OCI-LY7 (cell line): ENCODE measurements around the gene PTPRT. TPM values are rescaled to one million over a fixed set of nuclear protein-coding genes. Genes with fewer than 3 reads are reported as not detected.

Experiments used
- BruUV-seq: library from RNA; stranded (reverse); fragments of 400-500 nt; replicated peaks from 2 replicates; lab custom pipeline; 2021; lab: Mats Ljungman, UMichigan
- CTCF ChIA-PET: fragments of 300-600 bp; sonication (Branson Sonifier 250); formaldehyde crosslinking; loops from one replicate; lab custom pipeline; 2022; ENCODE audit warnings: antibody characterized with exemption; ENCODE audit not compliant: unreplicated experiment; lab: Charles Lee
- POLR2A ChIA-PET: fragments of 300-600 bp; sonication (Branson Sonifier 250); formaldehyde crosslinking; loops from one replicate; lab custom pipeline; 2022; ENCODE audit warnings: antibody characterized with exemption; lab: Charles Lee
- DNase-seq: peaks from one replicate; pipeline ENCODE4 v3.0.0-alpha.2; 2015; ENCODE audit warnings: low spot score
- H2AFZ ChIP-seq: fragments of 200-600 bp; sonication (generic), shearing (Covaris generic); 2 replicates; pipeline ENCODE4 v1.6.1; 2014; ENCODE audit warnings: mild to moderate bottlenecking, antibody characterized with exemption, low read length, moderate library complexity
- H3K27ac ChIP-seq: fragments of 200-600 bp; sonication (generic); 2 replicates; pipeline ENCODE4 v1.5.1; 2014; ENCODE audit warnings: mixed run types, low read depth, mild to moderate bottlenecking, moderate library complexity, low read length, inconsistent platforms; ENCODE audit not compliant: poor library complexity, severe bottlenecking
- H3K36me3 ChIP-seq: fragments of 200-600 bp; sonication (generic); 2 replicates; pipeline ENCODE4 v1.6.1; 2014; ENCODE audit warnings: mild to moderate bottlenecking, antibody characterized with exemption, low read length, moderate library complexity, mixed read lengths; ENCODE audit not compliant: insufficient read depth
- H3K4me1 ChIP-seq: fragments of 200-600 bp; sonication (generic); 2 replicates; pipeline ENCODE4 v1.5.1; 2014; ENCODE audit warnings: mild to moderate bottlenecking, low read length; ENCODE audit not compliant: insufficient read depth, poor library complexity, severe bottlenecking
- H3K4me2 ChIP-seq: fragments of 200-600 bp; sonication (generic); 2 replicates; pipeline ENCODE4 v1.6.1; 2014; ENCODE audit warnings: mild to moderate bottlenecking, low read length
- H3K4me3 ChIP-seq: fragments of 200-600 bp; sonication (generic); 2 replicates; pipeline ENCODE4 v1.5.1; 2014; ENCODE audit warnings: mild to moderate bottlenecking, low read depth, low read length; ENCODE audit not compliant: poor library complexity, severe bottlenecking
- H3K79me2 ChIP-seq: fragments of 200-600 bp; sonication (generic); 2 replicates; pipeline ENCODE4 v1.6.1; 2016; ENCODE audit warnings: low read depth, mild to moderate bottlenecking, low read length, moderate library complexity, mixed read lengths; ENCODE audit not compliant: insufficient read depth
- H3K9me2 ChIP-seq: fragments of 200-600 bp; sonication (generic); 2 replicates; pipeline ENCODE4 v1.6.1; 2016; ENCODE audit warnings: mild to moderate bottlenecking, low read length, mixed read lengths; ENCODE audit not compliant: insufficient read depth
- H3K9me3 ChIP-seq: fragments of 200-600 bp; sonication (generic); 2 replicates; pipeline ENCODE4 v1.6.1; 2014; ENCODE audit warnings: mild to moderate bottlenecking, mixed run types, low read length, mixed read lengths
- H4K20me1 ChIP-seq: fragments of 200-600 bp; sonication (generic); 2 replicates; pipeline ENCODE4 v1.6.1; 2014; ENCODE audit warnings: mild to moderate bottlenecking, antibody characterized with exemption, low read length, moderate library complexity, mixed read lengths; ENCODE audit not compliant: insufficient read depth
- EZH2phosphoT487 ChIP-seq: fragments of 200-600 bp; sonication (generic); IDR thresholded peaks from 2 replicates; pipeline ENCODE4 v1.6.1; 2018; ENCODE audit warnings: low read depth, borderline replicate concordance, mild to moderate bottlenecking, mixed run types, antibody characterized with exemption, low read length, moderate library complexity, mixed read lengths
- intact Hi-C: fragments of 100-400 bp; cut with micrococcal nuclease; formaldehyde crosslinking; loops from one replicate; pipeline ENCODE4 v1.10.0; 2022; ENCODE audit not compliant: unreplicated experiment
- total RNA-seq, 2 experiments: library from RNA; depleted of rRNA in 1 of 2; stranded (reverse); fragments of >200 nt in 1 of 2; shearing (Covaris generic) in 1 of 2; gene quantifications; 2 replicates each; pipeline ENCODE4 v1.2.3, GENCODE V29; 2014 to 2022
- TF ChIP-seq, protein P1 (sequence below): fragments of 200-600 bp; sonication (generic); conservative IDR thresholded peaks from 2 replicates; pipeline ENCODE4 v1.5.1; 2014; ENCODE audit warnings: mild to moderate bottlenecking, antibody characterized with exemption, low read length, moderate library complexity, mixed read lengths

PTPRT gene
- total RNA-seq, 2 experiments from 2014 or later: not detected

DNA sequence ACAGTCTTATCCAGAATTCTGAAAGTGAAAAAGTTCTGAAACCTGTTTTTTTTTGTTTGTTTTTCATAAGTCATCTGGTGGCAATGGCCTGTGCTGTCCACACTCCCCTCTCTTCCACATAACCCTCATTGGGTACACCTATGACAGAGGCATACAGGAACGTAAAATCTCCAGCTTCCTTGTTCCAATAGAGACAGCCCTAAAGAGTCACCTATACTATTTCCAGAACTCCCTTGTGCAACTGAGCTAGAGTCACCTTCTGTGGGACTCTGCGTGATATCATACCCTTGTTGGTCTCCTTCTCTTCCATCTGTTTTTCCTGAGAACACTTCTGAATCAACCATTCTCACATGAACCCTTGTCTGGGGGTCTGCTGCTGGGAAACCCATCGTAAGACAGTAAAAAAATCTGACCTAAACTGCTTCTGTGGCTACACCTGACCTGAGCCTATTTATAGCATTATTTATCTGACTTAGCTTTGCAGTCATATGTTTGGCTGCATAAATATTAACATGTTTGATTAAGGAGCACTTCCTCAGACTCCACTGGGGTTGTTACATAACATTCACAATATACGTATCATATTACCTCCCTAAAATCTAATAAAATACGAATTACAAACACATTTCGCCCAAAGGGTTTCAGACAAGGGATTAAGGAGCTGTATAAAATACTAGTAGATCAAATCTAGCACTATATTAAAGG, 151.9 kb downstream of the PTPRT start:
- Histone ChIP-seq H3K79me2 (no peaks in the 10 kb centered on the region), H3K4me1 (no peaks in the 10 kb centered on the region), H3K4me2 (no peak overlapping the region), H3K36me3 (no peaks in the 10 kb centered on the region), H4K20me1 (no peaks in the 10 kb centered on the region), H3K9me3 (no peaks in the 10 kb centered on the region), H2AFZ (no peak overlapping the region), H3K9me2 (no peaks in the 10 kb centered on the region), H3K4me3 (no peak overlapping the region), H3K27ac (no peak overlapping the region)
- no TSS peak for BruUV-seq
- TF ChIP-seq, protein P1, sequence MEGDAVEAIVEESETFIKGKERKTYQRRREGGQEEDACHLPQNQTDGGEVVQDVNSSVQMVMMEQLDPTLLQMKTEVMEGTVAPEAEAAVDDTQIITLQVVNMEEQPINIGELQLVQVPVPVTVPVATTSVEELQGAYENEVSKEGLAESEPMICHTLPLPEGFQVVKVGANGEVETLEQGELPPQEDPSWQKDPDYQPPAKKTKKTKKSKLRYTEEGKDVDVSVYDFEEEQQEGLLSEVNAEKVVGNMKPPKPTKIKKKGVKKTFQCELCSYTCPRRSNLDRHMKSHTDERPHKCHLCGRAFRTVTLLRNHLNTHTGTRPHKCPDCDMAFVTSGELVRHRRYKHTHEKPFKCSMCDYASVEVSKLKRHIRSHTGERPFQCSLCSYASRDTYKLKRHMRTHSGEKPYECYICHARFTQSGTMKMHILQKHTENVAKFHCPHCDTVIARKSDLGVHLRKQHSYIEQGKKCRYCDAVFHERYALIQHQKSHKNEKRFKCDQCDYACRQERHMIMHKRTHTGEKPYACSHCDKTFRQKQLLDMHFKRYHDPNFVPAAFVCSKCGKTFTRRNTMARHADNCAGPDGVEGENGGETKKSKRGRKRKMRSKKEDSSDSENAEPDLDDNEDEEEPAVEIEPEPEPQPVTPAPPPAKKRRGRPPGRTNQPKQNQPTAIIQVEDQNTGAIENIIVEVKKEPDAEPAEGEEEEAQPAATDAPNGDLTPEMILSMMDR: no peak
- TF ChIP-seq EZH2phosphoT487: no peak
- no peak for DNase-seq
- ChIA-PET POLR2A (interaction anchor here (0.7 kb wide), 1 partner anchor 60 kb away, joined by 3 read pairs; no protein-coding TSS in a partner anchor), CTCF (no interaction called here)
- intact Hi-C loops: no loop called here

DNA sequence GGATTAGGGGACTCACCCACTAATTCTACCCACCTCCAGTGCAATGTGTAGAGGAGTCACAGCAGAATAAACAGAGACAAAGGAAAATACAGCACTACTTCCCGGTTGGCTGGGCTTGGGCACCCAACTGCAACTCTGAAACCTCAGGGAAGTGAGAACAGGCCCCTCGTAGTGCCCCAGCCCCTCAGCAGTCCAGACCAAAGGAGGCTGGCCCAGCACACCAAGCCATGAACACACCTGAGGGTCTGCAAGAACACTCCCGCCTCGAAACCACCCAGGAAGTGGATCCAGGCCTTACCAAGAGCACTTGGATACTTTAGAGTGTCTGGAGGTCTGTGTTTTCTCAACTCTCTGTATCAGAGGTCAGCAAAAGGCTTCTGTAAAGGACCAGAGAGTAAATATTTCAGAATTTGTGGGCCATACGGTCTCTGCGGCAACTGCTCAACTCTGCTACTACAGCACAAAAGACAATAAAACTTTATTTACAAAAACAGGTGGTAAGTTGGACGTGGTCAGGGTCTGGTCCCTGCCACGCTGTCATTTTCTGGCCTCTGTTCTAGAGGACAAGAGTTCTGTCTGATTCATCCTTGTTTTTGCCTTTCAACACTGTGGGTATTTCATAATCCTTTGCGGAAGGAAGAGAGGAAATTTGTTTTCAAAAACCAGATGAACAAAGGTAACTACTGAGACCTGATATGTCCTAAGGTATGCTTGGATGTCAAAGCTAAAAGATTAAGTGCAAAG, 154.6 kb downstream of the PTPRT start:
- ChIA-PET POLR2A (interaction anchor here (0.5 kb wide), 1 partner anchor 1725 kb away, joined by 3 read pairs; no protein-coding TSS in a partner anchor), CTCF (no interaction called here)
- BruUV-seq: no TSS peak

More for the DNA sequence above, 154.6 kb downstream of the PTPRT start:
- H3K9me3 ChIP-seq: no peaks in the 10 kb centered on the region
- no peaks in the 10 kb centered on the region for H4K20me1 ChIP-seq
- no peaks in the 10 kb centered on the region for H3K9me2 ChIP-seq
- no peak overlapping the region for H3K4me2 ChIP-seq
- H2AFZ ChIP-seq: no peak overlapping the region
- H3K4me1 ChIP-seq: no peaks in the 10 kb centered on the region
- no peaks in the 10 kb centered on the region for H3K79me2 ChIP-seq
- no peak for TF ChIP-seq EZH2phosphoT487
- TF ChIP-seq, protein P1: no peak
- no peak for DNase-seq
- H3K4me3 ChIP-seq: no peak overlapping the region
- intact Hi-C loops: no loop called here
- H3K27ac ChIP-seq: no peak overlapping the region
- no peaks in the 10 kb centered on the region for H3K36me3 ChIP-seq
